GM21786 (cell line): ENCODE data around the gene DSPP.

Experiments
- ATAC-seq: cut with Tn5 transposase; IDR thresholded peaks from one replicate; pipeline ENCODE4 v1.9.1; 2021; ENCODE audit not compliant: unreplicated experiment

Gene DSPP

GRCh38 chr4:87624698-87625097 is 16.4 kb downstream of the DSPP start:
- no peak for ATAC-seq

GRCh38 chr4:87631668-87632067 is 23.3 kb downstream of the DSPP start:
- no peak for ATAC-seq

GRCh38 chr4:87632469-87632868 is 24.1 kb downstream of the DSPP start:
- no peak for ATAC-seq

- ATAC-seq: no peak
Measured at GRCh38 chr4:87633243-87633642, 24.9 kb downstream of the DSPP start.

- ATAC-seq: no peak
Measured at GRCh38 chr4:87644286-87644685, 36.0 kb downstream of the DSPP start.

GRCh38 chr4:87649980-87650379 is 41.7 kb downstream of the DSPP start, which contains the start of gene DMP1:
DMP1 (plus strand) TSS chr4:87650280; CDS start chr4:87656493, 6,213 bp downstream.
- no peak for ATAC-seq

GRCh38 chr4:87650938-87651337 is 42.6 kb downstream of the DSPP start:
- ATAC-seq: no peak

- ATAC-seq: no peak
Measured at GRCh38 chr4:87651941-87652340, 43.6 kb downstream of the DSPP start.

GRCh38 chr4:87654487-87655044 is 46.2 kb downstream of the DSPP start:
- ATAC-seq: no peak

GRCh38 chr4:87657525-87657924 is 49.2 kb downstream of the DSPP start:
- no peak for ATAC-seq

- no peak for ATAC-seq
Measured at GRCh38 chr4:87659247-87659931, 51.1 kb downstream of the DSPP start.

GRCh38 chr4:87662871-87663270 is 54.5 kb downstream of the DSPP start:
- ATAC-seq: no peak
